WERI-Rb-1 (cell line): ENCODE data around the gene COL23A1.

Experiments used
- DNase-seq: peaks from one replicate; pipeline ENCODE4 v3.0.0-alpha.2; 2020
- H3K27ac ChIP-seq: fragments of 250-450 bp; sonication (Bioruptor Pico); 2 replicates; pipeline ENCODE4 v1.5.1; 2020; ENCODE audit warnings: mild to moderate bottlenecking, moderate library complexity
- H3K27me3 ChIP-seq: fragments of 250-450 bp; sonication (Bioruptor Pico); 2 replicates; pipeline ENCODE4 v1.5.1; 2021; ENCODE audit warnings: mild to moderate bottlenecking, low read depth, moderate library complexity; ENCODE audit not compliant: insufficient read depth, severe bottlenecking
- H3K36me3 ChIP-seq: fragments of 250-450 bp; sonication (Bioruptor Pico); 2 replicates; pipeline ENCODE4 v1.5.1; 2020; ENCODE audit warnings: mild to moderate bottlenecking, moderate library complexity
- H3K4me3 ChIP-seq: 2 replicates; pipeline ENCODE4 v1.5.1; 2011; ENCODE audit warnings: low read depth, mild to moderate bottlenecking, control low read depth, low read length
- H3K9me3 ChIP-seq: fragments of 250-450 bp; sonication (Bioruptor Pico); 2 replicates; pipeline ENCODE4 v1.5.1; 2021; ENCODE audit warnings: mild to moderate bottlenecking, moderate library complexity; ENCODE audit not compliant: severe bottlenecking
- CTCF ChIP-seq: IDR thresholded peaks from 2 replicates; pipeline ENCODE4 v1.5.1; 2011; ENCODE audit warnings: low read depth, mild to moderate bottlenecking, control low read depth, inconsistent platforms, low read length

The COL23A1 gene

DNA sequence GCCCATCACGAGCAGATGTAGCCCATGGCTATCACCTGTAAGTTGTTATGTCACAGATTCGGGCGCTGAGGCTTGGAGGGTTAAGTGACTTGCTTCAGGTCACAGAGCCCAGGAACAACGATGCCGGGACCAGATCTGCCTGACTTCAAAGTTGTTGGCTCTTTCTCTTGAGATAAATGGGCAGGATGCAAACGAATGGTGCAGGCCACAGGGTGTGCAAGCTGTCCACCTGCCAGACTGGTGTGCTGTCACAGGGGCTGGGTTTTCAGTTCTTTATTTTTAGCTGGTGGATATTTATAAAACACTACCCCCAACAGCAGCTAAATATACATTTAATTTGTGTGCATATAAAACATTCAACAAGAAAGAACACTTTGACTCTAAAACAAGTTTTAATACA, 339.9 kb downstream of the COL23A1 start:
- no peak overlapping the region for H3K4me3 ChIP-seq
- H3K9me3 ChIP-seq = no peaks in the 10 kb centered on the region
- H3K27ac ChIP-seq = no peak overlapping the region
- no peaks in the 10 kb centered on the region for H3K27me3 ChIP-seq
- TF ChIP-seq CTCF = no peak
- DNase-seq = no peak
- no peaks in the 10 kb centered on the region for H3K36me3 ChIP-seq

GRCh38 chr5:178249191-178249989, 340.8 kb downstream of the COL23A1 start:
- Histone ChIP-seq H3K9me3 (no peaks in the 10 kb centered on the region), H3K27ac (no peak overlapping the region), H3K36me3 (no peaks in the 10 kb centered on the region), H3K27me3 (no peaks in the 10 kb centered on the region), H3K4me3 (no peak overlapping the region)
- TF ChIP-seq CTCF = no peak
- no peak for DNase-seq

DNA sequence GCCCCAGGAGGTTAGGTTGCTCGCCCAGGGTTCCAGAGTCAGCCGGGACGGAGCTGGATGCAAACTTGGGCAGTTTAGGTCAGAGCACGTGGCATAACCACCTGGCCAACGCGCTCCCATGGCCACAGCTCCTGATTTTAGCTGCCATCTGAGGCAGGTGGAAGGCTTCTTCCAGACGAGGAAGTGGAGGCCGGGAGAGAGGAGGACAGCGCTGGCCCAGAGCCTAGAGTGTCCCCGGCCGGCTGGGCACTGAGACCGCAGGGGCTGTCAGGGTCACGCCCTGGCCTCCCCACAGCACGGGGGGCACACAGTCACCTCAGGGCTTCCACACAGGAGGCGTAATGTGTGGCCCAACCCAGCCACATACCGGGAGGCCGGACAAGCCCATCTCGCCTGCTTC, 341.4 kb downstream of the COL23A1 start:
- no peak for TF ChIP-seq CTCF
- DNase-seq = no peak
- no peaks in the 10 kb centered on the region for H3K9me3 ChIP-seq
- H3K36me3 ChIP-seq = no peaks in the 10 kb centered on the region
- no peaks in the 10 kb centered on the region for H3K27me3 ChIP-seq
- H3K27ac ChIP-seq = no peak overlapping the region
- H3K4me3 ChIP-seq = no peak overlapping the region

GRCh38 chr5:178247481-178248456, 342.4 kb downstream of the COL23A1 start:
- Histone ChIP-seq H3K27me3 (no peaks in the 10 kb centered on the region), H3K4me3 (no peak overlapping the region), H3K36me3 (no peaks in the 10 kb centered on the region), H3K9me3 (no peaks in the 10 kb centered on the region), H3K27ac (no peak overlapping the region)
- DNase-seq = peak; percentile 46
- peak; percentile 37; the same call in 1 of the 2 replicates for TF ChIP-seq CTCF

DNA sequence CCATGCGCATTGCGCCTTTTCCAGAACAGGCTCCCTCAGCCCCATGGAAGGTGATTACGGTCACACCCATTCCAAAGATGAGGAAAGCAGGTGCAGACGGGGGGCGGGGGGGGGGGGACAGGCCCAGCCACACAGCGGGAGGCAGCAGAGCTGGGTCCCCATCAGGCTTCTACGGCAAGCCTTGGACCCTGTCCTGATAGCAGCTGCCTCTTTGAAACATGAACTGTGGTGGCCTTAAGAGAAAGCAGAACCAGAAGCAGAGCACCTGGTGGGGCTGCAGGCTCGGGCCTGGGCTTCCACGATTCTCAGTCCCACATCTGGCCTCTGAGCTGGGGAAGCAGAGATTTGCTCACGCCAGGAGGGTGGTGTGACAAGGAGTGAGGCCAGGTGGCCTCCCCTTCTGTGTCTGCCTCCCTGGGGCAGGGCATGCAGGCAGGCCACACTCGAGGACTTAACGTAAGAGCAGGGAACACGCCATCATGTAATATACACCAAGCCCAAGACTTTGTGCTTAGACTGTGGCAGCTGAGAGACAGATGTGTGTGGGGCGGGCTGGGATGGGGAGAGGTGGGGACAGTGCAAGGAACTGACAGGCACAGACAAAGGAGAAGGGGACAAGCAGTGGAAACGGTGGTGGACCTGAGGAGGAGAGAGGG, 343.4 kb downstream of the COL23A1 start:
- TF ChIP-seq CTCF = no peak
- Histone ChIP-seq H3K27me3 (no peaks in the 10 kb centered on the region), H3K9me3 (no peaks in the 10 kb centered on the region), H3K36me3 (no peaks in the 10 kb centered on the region), H3K27ac (no peak overlapping the region), H3K4me3 (no peak overlapping the region)
- no peak for DNase-seq
